SH-SY5Y (cell line): Measurements from ENCODE around the gene CAMTA1.

ENCODE experiments used
- GATA2 ChIP-seq: IDR thresholded peaks from 2 replicates; pipeline ENCODE4 v1.6.1; 2011; ENCODE audit warnings: mild to moderate bottlenecking, low read depth, low read length
- GATA3 ChIP-seq: IDR thresholded peaks from 2 replicates; pipeline ENCODE4 v1.6.1; 2011; ENCODE audit warnings: low read depth, mild to moderate bottlenecking, low read length, moderate library complexity

GRCh38 chr1:7518411-7518810, 733.2 kb downstream of the CAMTA1 start:
- no peak for TF ChIP-seq GATA3
- TF ChIP-seq GATA2 = no peak
